Thyroid gland (tissue), 4 donors: ENCODE data around the gene MIF4GD.

Experiments
- CTCF ChIP-seq, 6 experiments: fragments of 200-600 bp in 3 of 6; fragments of 450-650 bp in 3 of 6; sonication (generic) in 3 of 6; IDR thresholded peaks; one replicate each; pipeline ENCODE4 v1.5.1; 2016 to 2019; ENCODE audit warnings: antibody characterized with exemption in 6 of 6, mild to moderate bottlenecking in 2 of 6, inconsistent platforms in 1 of 6, moderate library complexity in 1 of 6
- POLR2A ChIP-seq, 2 donors: fragments of 450-650 bp; IDR thresholded peaks; one replicate each; pipeline ENCODE4 v1.6.1; 2017; ENCODE audit warnings: antibody characterized with exemption in 2 of 2, mild to moderate bottlenecking in 2 of 2, moderate library complexity in 1 of 2

- no peak for TF ChIP-seq CTCF (IDR thresholded peaks at IDR 0.05)
- no peak for TF ChIP-seq POLR2A (IDR thresholded peaks at IDR 0.05)
Measured at GRCh38 chr17:75288770-75289114, 17.7 kb upstream of the MIF4GD start.
